OCI-LY7 (cell line): ENCODE results near the gene EBLN2. TPM values are rescaled to one million over a fixed set of nuclear protein-coding genes. Genes with fewer than 3 reads are reported as not detected.

Experiments used
- BruUV-seq: library from RNA; stranded (reverse); fragments of 400-500 nt; replicated peaks from 2 replicates; lab custom pipeline; 2021; lab: Mats Ljungman, UMichigan
- CTCF ChIA-PET: fragments of 300-600 bp; sonication (Branson Sonifier 250); formaldehyde crosslinking; loops from one replicate; lab custom pipeline; 2022; ENCODE audit warnings: antibody characterized with exemption; ENCODE audit not compliant: unreplicated experiment; lab: Charles Lee
- POLR2A ChIA-PET: fragments of 300-600 bp; sonication (Branson Sonifier 250); formaldehyde crosslinking; loops from one replicate; lab custom pipeline; 2022; ENCODE audit warnings: antibody characterized with exemption; lab: Charles Lee
- DNase-seq: peaks from one replicate; pipeline ENCODE4 v3.0.0-alpha.2; 2015; ENCODE audit warnings: low spot score
- H2AFZ ChIP-seq: fragments of 200-600 bp; sonication (generic), shearing (Covaris generic); 2 replicates; pipeline ENCODE4 v1.6.1; 2014; ENCODE audit warnings: mild to moderate bottlenecking, antibody characterized with exemption, low read length, moderate library complexity
- H3K27ac ChIP-seq: fragments of 200-600 bp; sonication (generic); 2 replicates; pipeline ENCODE4 v1.5.1; 2014; ENCODE audit warnings: mixed run types, low read depth, mild to moderate bottlenecking, moderate library complexity, low read length, inconsistent platforms; ENCODE audit not compliant: poor library complexity, severe bottlenecking
- H3K36me3 ChIP-seq: fragments of 200-600 bp; sonication (generic); 2 replicates; pipeline ENCODE4 v1.6.1; 2014; ENCODE audit warnings: mild to moderate bottlenecking, antibody characterized with exemption, low read length, moderate library complexity, mixed read lengths; ENCODE audit not compliant: insufficient read depth
- H3K4me1 ChIP-seq: fragments of 200-600 bp; sonication (generic); 2 replicates; pipeline ENCODE4 v1.5.1; 2014; ENCODE audit warnings: mild to moderate bottlenecking, low read length; ENCODE audit not compliant: insufficient read depth, poor library complexity, severe bottlenecking
- H3K4me2 ChIP-seq: fragments of 200-600 bp; sonication (generic); 2 replicates; pipeline ENCODE4 v1.6.1; 2014; ENCODE audit warnings: mild to moderate bottlenecking, low read length
- H3K4me3 ChIP-seq: fragments of 200-600 bp; sonication (generic); 2 replicates; pipeline ENCODE4 v1.5.1; 2014; ENCODE audit warnings: mild to moderate bottlenecking, low read depth, low read length; ENCODE audit not compliant: poor library complexity, severe bottlenecking
- H3K79me2 ChIP-seq: fragments of 200-600 bp; sonication (generic); 2 replicates; pipeline ENCODE4 v1.6.1; 2016; ENCODE audit warnings: low read depth, mild to moderate bottlenecking, low read length, moderate library complexity, mixed read lengths; ENCODE audit not compliant: insufficient read depth
- H3K9me2 ChIP-seq: fragments of 200-600 bp; sonication (generic); 2 replicates; pipeline ENCODE4 v1.6.1; 2016; ENCODE audit warnings: mild to moderate bottlenecking, low read length, mixed read lengths; ENCODE audit not compliant: insufficient read depth
- H3K9me3 ChIP-seq: fragments of 200-600 bp; sonication (generic); 2 replicates; pipeline ENCODE4 v1.6.1; 2014; ENCODE audit warnings: mild to moderate bottlenecking, mixed run types, low read length, mixed read lengths
- H4K20me1 ChIP-seq: fragments of 200-600 bp; sonication (generic); 2 replicates; pipeline ENCODE4 v1.6.1; 2014; ENCODE audit warnings: mild to moderate bottlenecking, antibody characterized with exemption, low read length, moderate library complexity, mixed read lengths; ENCODE audit not compliant: insufficient read depth
- EZH2phosphoT487 ChIP-seq: fragments of 200-600 bp; sonication (generic); IDR thresholded peaks from 2 replicates; pipeline ENCODE4 v1.6.1; 2018; ENCODE audit warnings: low read depth, borderline replicate concordance, mild to moderate bottlenecking, mixed run types, antibody characterized with exemption, low read length, moderate library complexity, mixed read lengths
- intact Hi-C: fragments of 100-400 bp; cut with micrococcal nuclease; formaldehyde crosslinking; loops from one replicate; pipeline ENCODE4 v1.10.0; 2022; ENCODE audit not compliant: unreplicated experiment
- total RNA-seq, 2 experiments: library from RNA; depleted of rRNA in 1 of 2; stranded (reverse); fragments of >200 nt in 1 of 2; shearing (Covaris generic) in 1 of 2; gene quantifications; 2 replicates each; pipeline ENCODE4 v1.2.3, GENCODE V29; 2014 to 2022
- TF ChIP-seq, protein P1 (sequence below): fragments of 200-600 bp; sonication (generic); conservative IDR thresholded peaks from 2 replicates; pipeline ENCODE4 v1.5.1; 2014; ENCODE audit warnings: mild to moderate bottlenecking, antibody characterized with exemption, low read length, moderate library complexity, mixed read lengths

Gene EBLN2
- total RNA-seq, 2 experiments from 2014 or later, result 9.3 to 10.5 TPM

DNA sequence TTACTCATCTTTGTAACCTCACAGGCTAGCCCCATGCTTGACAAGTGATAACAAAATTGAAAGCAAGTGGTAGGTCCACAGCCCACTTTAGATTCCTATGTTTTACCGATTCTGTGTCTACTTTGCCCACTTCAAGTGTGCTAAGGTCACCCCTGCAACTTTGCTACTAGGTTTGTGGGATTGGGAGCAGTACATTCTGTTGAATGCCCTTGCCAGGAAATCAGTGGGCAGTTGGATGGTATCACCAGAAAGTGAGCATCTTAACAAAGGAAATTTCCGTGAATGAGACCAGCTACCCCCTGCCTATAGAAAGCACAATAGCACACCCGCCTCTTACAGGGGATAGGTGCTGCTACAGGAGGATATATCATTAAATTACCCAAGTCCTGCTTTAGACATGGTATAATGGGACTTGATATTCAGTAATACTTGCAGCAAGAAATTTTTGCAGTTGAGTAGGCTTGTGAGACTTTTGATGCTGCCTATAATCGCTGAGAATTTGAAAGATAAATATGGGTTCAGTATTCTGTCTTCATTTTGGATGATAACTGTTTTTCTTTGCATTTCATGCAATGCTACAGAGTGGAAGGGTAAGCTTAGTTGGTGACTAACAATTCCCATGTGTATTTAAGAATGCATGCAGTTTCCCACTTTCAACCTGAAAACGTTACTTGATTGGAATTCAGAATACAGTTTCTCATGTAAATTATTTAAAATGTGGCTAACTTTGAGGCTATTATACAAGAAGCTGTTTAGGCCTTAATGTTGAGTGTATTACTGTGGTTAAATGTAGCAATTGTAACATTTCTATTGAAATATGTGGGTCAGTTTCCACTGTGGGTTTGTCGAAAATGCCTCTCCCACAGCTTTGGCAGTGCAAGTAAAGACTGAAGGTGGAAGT is 9.5 kb downstream of the EBLN2 start:
- POLR2A ChIA-PET, result no interaction called here
- Histone ChIP-seq H3K4me2 (no peak overlapping the region), H3K27ac (no peak overlapping the region), H3K9me2 (no peaks in the 10 kb centered on the region), H3K36me3 (peaks cover 20% of the 10 kb centered on the region), H3K9me3 (no peaks in the 10 kb centered on the region), H3K4me3 (no peak overlapping the region), H3K4me1 (no peaks in the 10 kb centered on the region), H3K79me2 (no peaks in the 10 kb centered on the region), H4K20me1 (no peaks in the 10 kb centered on the region; the same call in 1 of the 2 replicates), H2AFZ (no peak overlapping the region)
- TF ChIP-seq, protein P1, sequence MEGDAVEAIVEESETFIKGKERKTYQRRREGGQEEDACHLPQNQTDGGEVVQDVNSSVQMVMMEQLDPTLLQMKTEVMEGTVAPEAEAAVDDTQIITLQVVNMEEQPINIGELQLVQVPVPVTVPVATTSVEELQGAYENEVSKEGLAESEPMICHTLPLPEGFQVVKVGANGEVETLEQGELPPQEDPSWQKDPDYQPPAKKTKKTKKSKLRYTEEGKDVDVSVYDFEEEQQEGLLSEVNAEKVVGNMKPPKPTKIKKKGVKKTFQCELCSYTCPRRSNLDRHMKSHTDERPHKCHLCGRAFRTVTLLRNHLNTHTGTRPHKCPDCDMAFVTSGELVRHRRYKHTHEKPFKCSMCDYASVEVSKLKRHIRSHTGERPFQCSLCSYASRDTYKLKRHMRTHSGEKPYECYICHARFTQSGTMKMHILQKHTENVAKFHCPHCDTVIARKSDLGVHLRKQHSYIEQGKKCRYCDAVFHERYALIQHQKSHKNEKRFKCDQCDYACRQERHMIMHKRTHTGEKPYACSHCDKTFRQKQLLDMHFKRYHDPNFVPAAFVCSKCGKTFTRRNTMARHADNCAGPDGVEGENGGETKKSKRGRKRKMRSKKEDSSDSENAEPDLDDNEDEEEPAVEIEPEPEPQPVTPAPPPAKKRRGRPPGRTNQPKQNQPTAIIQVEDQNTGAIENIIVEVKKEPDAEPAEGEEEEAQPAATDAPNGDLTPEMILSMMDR, result no peak
- no peak for TF ChIP-seq EZH2phosphoT487
- BruUV-seq, result no TSS peak
- CTCF ChIA-PET, result no interaction called here
- intact Hi-C loops, result no loop called here
- no peak for DNase-seq

DNA sequence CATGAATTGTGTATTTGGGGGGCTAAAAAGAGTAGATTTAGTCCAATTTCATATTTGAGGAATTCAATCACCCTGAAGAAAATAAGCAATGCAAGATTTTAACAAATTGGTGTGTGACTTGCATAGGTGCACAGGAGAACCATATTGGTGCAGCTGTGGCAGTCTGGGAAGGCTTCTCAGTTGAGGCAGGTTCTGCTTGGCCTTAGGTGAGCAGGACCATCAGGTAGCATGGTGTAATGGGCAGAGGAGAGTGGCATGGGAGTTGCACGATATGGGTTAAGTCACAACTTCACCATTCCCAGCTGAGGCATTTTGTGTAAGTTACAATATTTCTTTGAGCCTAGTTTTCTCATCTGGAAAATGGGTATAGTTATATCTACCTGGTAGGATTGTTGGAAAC is 10.5 kb downstream of the EBLN2 start:
- no peak overlapping the region for H3K4me3 ChIP-seq
- H3K79me2 ChIP-seq, result no peaks in the 10 kb centered on the region
- intact Hi-C loops, result no loop called here
- H2AFZ ChIP-seq, result no peak overlapping the region
- peaks cover 12% of the 10 kb centered on the region for H3K36me3 ChIP-seq
- H3K9me3 ChIP-seq, result no peaks in the 10 kb centered on the region
- POLR2A ChIA-PET, result no interaction called here
- no peak overlapping the region for H3K4me2 ChIP-seq
- no TSS peak for BruUV-seq
- no peak for DNase-seq
- no peaks in the 10 kb centered on the region; the same call in 1 of the 2 replicates for H4K20me1 ChIP-seq
- no peak for TF ChIP-seq EZH2phosphoT487
- TF ChIP-seq, protein P1, result no peak
- H3K4me1 ChIP-seq, result no peaks in the 10 kb centered on the region
- no peaks in the 10 kb centered on the region for H3K9me2 ChIP-seq
- CTCF ChIA-PET, result no interaction called here
- H3K27ac ChIP-seq, result no peak overlapping the region

DNA sequence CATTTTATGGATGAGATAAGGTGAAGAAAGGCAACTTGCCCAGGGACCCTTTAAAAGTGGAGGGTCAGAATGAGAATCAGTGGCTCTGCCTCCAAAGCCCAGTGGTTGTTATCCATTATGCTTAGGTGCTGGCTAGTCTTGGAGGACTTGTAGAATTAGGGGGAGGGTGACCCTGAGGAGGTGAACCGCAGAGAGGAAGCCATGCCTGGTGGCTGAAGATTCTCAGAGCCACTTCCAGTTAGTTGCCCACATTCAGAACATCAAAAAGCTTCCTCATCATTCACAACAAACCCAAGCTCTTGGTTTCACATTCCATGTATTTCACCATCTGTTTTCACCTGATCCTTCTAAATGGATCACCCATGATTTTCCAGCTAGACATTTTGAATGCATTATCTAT is 11.2 kb downstream of the EBLN2 start:
- Histone ChIP-seq H4K20me1 (no peaks in the 10 kb centered on the region; the same call in 1 of the 2 replicates), H3K4me1 (no peaks in the 10 kb centered on the region), H3K9me3 (no peaks in the 10 kb centered on the region), H3K9me2 (no peaks in the 10 kb centered on the region), H2AFZ (no peak overlapping the region), H3K4me2 (no peak overlapping the region), H3K36me3 (peaks cover 6% of the 10 kb centered on the region; the same call in 1 of the 2 replicates), H3K79me2 (no peaks in the 10 kb centered on the region), H3K4me3 (no peak overlapping the region), H3K27ac (no peak overlapping the region)
- ChIA-PET POLR2A (no interaction called here), CTCF (no interaction called here)
- DNase-seq, result no peak
- intact Hi-C loops, result no loop called here
- no TSS peak for BruUV-seq
- no peak for TF ChIP-seq EZH2phosphoT487
- TF ChIP-seq, protein P1, result no peak
